WTC11 (cell line): ENCODE data around the gene SEMA7A. TPM values are rescaled to one million over a fixed set of nuclear protein-coding genes. Genes with fewer than 3 reads are reported as not detected.

Source experiments
- ATAC-seq: fragments of 200-7000 bp; cut with Tn5 transposase; 2 replicates; pipeline ENCODE4 v1.10.0; 2021; ENCODE audit warnings: mild to moderate bottlenecking, moderate library complexity
- CTCF ChIA-PET: fragments of 300-600 bp; sonication (Branson Sonifier 250); formaldehyde crosslinking; loops from one replicate; lab custom pipeline; 2021; ENCODE audit warnings: antibody characterized with exemption; lab: Charles Lee
- POLR2A ChIA-PET: fragments of 350-600 bp; sonication (Branson Sonifier 250); formaldehyde crosslinking; loops from one replicate; lab custom pipeline; 2021; ENCODE audit warnings: antibody characterized with exemption; lab: Charles Lee
- DNase-seq: peaks from one replicate; pipeline ENCODE4 v3.0.0; 2021; ENCODE audit warnings: low spot score
- H3K27ac Mint-ChIP-seq: 2 replicates; pipeline ENCODE4 v1.8.0; 2021; ENCODE audit warnings: mixed read lengths
- H3K27me3 Mint-ChIP-seq: 2 replicates; pipeline ENCODE4 v1.8.0; 2021; ENCODE audit warnings: low read depth, mild to moderate bottlenecking, moderate library complexity, mixed read lengths
- H3K36me3 Mint-ChIP-seq: 2 replicates; pipeline ENCODE4 v1.8.0; 2021; ENCODE audit warnings: mixed read lengths
- H3K4me1 Mint-ChIP-seq: 2 replicates; pipeline ENCODE4 v1.8.0; 2022; ENCODE audit warnings: mixed read lengths
- H3K4me3 Mint-ChIP-seq: 2 replicates; pipeline ENCODE4 v1.8.0; 2021; ENCODE audit warnings: mild to moderate bottlenecking, moderate library complexity, mixed read lengths
- H3K9me3 Mint-ChIP-seq: 2 replicates; pipeline ENCODE4 v1.8.0; 2021; ENCODE audit warnings: mixed read lengths
- CBFB ChIP-seq: sonication (generic); formaldehyde crosslinking; IDR thresholded peaks from 2 replicates; pipeline ENCODE4 v1.8.1; 2022; ENCODE audit warnings: mild to moderate bottlenecking, low read depth, missing genetic modification reagents
- ELF4 ChIP-seq: sonication (generic); formaldehyde crosslinking; IDR thresholded peaks from 2 replicates; pipeline ENCODE4 v1.8.1; 2022; ENCODE audit warnings: low read depth, mild to moderate bottlenecking, moderate library complexity, missing genetic modification reagents
- FOXJ3 ChIP-seq: sonication (generic); formaldehyde crosslinking; IDR thresholded peaks from 2 replicates; pipeline ENCODE4 v1.9.0; 2021; ENCODE audit warnings: missing genetic modification reagents, mild to moderate bottlenecking, borderline replicate concordance
- GABPB1 ChIP-seq: sonication (generic); formaldehyde crosslinking; IDR thresholded peaks from 2 replicates; pipeline ENCODE4 v1.8.1; 2023; ENCODE audit warnings: mild to moderate bottlenecking, missing genetic modification reagents
- IRF2 ChIP-seq: sonication (generic); formaldehyde crosslinking; IDR thresholded peaks from 2 replicates; pipeline ENCODE4 v1.8.0; 2022; ENCODE audit warnings: low read depth, missing genetic modification reagents, borderline replicate concordance
- MYBL2 ChIP-seq: sonication (generic); formaldehyde crosslinking; IDR thresholded peaks from 2 replicates; pipeline ENCODE4 v1.8.1; 2023; ENCODE audit warnings: mild to moderate bottlenecking, moderate library complexity, missing genetic modification reagents
- NFYB ChIP-seq: sonication (generic); formaldehyde crosslinking; conservative IDR thresholded peaks from 2 replicates; pipeline ENCODE4 v1.8.0; 2022; ENCODE audit warnings: low read depth, missing genetic modification reagents
- OVOL2 ChIP-seq: fragments of 250-450 bp; sonication (Bioruptor Pico); IDR thresholded peaks from 2 replicates; pipeline ENCODE4 v1.9.0; 2021; ENCODE audit warnings: mild to moderate bottlenecking, borderline replicate concordance
- SMAD3 ChIP-seq: sonication (generic); formaldehyde crosslinking; IDR thresholded peaks from 2 replicates; pipeline ENCODE4 v1.8.0; 2022; ENCODE audit warnings: missing genetic modification reagents, mild to moderate bottlenecking, borderline replicate concordance
- ZNF138 ChIP-seq: sonication (generic); formaldehyde crosslinking; conservative IDR thresholded peaks from 2 replicates; pipeline ENCODE4 v1.8.1; 2022; ENCODE audit warnings: mild to moderate bottlenecking, moderate library complexity, missing genetic modification reagents
- ZNF219 ChIP-seq: sonication (generic); formaldehyde crosslinking; IDR thresholded peaks from 2 replicates; pipeline ENCODE4 v1.8.0; 2023; ENCODE audit warnings: missing genetic modification reagents, mild to moderate bottlenecking, borderline replicate concordance
- ZNF232 ChIP-seq: sonication (generic); formaldehyde crosslinking; IDR thresholded peaks from 2 replicates; pipeline ENCODE4 v1.8.0; 2022; ENCODE audit warnings: mild to moderate bottlenecking, missing genetic modification reagents
- ZNF263 ChIP-seq: sonication (generic); formaldehyde crosslinking; IDR thresholded peaks from 2 replicates; pipeline ENCODE4 v1.8.1; 2022; ENCODE audit warnings: low read depth, mild to moderate bottlenecking, moderate library complexity, missing genetic modification reagents
- total RNA-seq: library from RNA; stranded (reverse); gene quantifications from 3 replicates; pipeline ENCODE4 v1.2.3, GENCODE V29; 2021
- TF ChIP-seq, protein P1 (sequence below): fragments of 200-600 bp; IDR thresholded peaks from 2 replicates; pipeline ENCODE4 v1.8.0; 2022; ENCODE audit warnings: antibody characterized with exemption
- TF ChIP-seq, protein P2 (sequence below): sonication (generic); formaldehyde crosslinking; IDR thresholded peaks from 2 replicates; pipeline ENCODE4 v1.8.1; 2023; ENCODE audit warnings: mild to moderate bottlenecking, missing genetic modification reagents
- TF ChIP-seq, protein P3 (sequence below): sonication (generic); formaldehyde crosslinking; IDR thresholded peaks from 2 replicates; pipeline ENCODE4 v1.8.1; 2023; ENCODE audit warnings: mild to moderate bottlenecking, moderate library complexity, missing genetic modification reagents
- TF ChIP-seq, protein P4 (sequence below): sonication (generic); formaldehyde crosslinking; conservative IDR thresholded peaks from 2 replicates; pipeline ENCODE4 v1.8.1; 2022; ENCODE audit warnings: mild to moderate bottlenecking, missing genetic modification reagents
- TF ChIP-seq, protein P5 (sequence below): fragments of 250-450 bp; sonication (Bioruptor Pico); IDR thresholded peaks from 2 replicates; pipeline ENCODE4 v1.9.0; 2021; ENCODE audit warnings: moderate library complexity, mild to moderate bottlenecking, inconsistent platforms, borderline replicate concordance
- TF ChIP-seq, protein P6 (sequence below): fragments of 250-450 bp; sonication (Bioruptor Pico); IDR thresholded peaks from 2 replicates; pipeline ENCODE4 v2.1.2; 2022; ENCODE audit warnings: mild to moderate bottlenecking, moderate library complexity
- TF ChIP-seq, protein P7 (sequence below): sonication (generic); formaldehyde crosslinking; IDR thresholded peaks from 2 replicates; pipeline ENCODE4 v1.8.1; 2022; ENCODE audit warnings: mild to moderate bottlenecking, missing genetic modification reagents, moderate library complexity, borderline replicate concordance
- TF ChIP-seq, protein P8 (sequence below): sonication (generic); formaldehyde crosslinking; IDR thresholded peaks from 2 replicates; pipeline ENCODE4 v1.8.1; 2023; ENCODE audit warnings: mild to moderate bottlenecking, missing genetic modification reagents, moderate library complexity

SEMA7A gene
- total RNA-seq, 1 experiment from 2014 or later = 17.9 TPM

DNA sequence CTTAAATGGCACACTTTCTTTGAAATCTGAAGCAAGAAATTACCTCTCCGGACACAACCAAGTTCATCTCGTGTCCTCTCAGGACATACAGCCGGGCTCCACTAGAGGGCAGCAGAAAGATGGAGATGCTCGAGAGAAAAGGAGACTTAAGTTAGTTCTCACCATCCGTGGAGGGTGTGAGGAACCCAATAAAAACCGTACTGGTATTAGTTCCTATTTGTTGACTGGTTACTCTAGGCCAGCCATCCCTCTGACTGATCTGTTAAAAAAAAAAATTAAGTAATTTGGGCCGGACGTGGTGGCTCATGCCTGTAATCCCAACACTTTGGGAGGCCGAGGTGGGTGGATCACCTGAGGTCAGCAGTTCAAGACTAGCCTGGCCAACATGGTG lies 58.5 kb downstream of the SEMA7A start:
- no peaks in the 10 kb centered on the region; the same call in 1 of the 2 replicates for H3K27me3 Mint-ChIP-seq
- ChIA-PET POLR2A (no interaction called here), CTCF (interaction anchor here (1.0 to 3.8 kb wide), 10 partner anchors 18 to 402 kb away, joined by 3 to 36 read pairs (median 4); partner anchors contain the start of gene UBL7)
- peak; percentile 88 for DNase-seq
- H3K4me1 Mint-ChIP-seq = peaks cover 19% of the 10 kb centered on the region
- 0 out of 2 replicates have a peak, but pooled peaks have one; percentile 4 for ATAC-seq
- 0 out of 2 replicates have a peak overlapping the region, but pooled peaks have one; percentile 21 for H3K27ac Mint-ChIP-seq
- TF ChIP-seq NFYB (CRISPR knock-in tag) = no peak
- TF ChIP-seq, protein P1, sequence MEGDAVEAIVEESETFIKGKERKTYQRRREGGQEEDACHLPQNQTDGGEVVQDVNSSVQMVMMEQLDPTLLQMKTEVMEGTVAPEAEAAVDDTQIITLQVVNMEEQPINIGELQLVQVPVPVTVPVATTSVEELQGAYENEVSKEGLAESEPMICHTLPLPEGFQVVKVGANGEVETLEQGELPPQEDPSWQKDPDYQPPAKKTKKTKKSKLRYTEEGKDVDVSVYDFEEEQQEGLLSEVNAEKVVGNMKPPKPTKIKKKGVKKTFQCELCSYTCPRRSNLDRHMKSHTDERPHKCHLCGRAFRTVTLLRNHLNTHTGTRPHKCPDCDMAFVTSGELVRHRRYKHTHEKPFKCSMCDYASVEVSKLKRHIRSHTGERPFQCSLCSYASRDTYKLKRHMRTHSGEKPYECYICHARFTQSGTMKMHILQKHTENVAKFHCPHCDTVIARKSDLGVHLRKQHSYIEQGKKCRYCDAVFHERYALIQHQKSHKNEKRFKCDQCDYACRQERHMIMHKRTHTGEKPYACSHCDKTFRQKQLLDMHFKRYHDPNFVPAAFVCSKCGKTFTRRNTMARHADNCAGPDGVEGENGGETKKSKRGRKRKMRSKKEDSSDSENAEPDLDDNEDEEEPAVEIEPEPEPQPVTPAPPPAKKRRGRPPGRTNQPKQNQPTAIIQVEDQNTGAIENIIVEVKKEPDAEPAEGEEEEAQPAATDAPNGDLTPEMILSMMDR = peak; percentile 74
- H3K36me3 Mint-ChIP-seq = no peaks in the 10 kb centered on the region
- H3K4me3 Mint-ChIP-seq = peak overlapping the region; percentile 70
- no peaks in the 10 kb centered on the region for H3K9me3 Mint-ChIP-seq

DNA sequence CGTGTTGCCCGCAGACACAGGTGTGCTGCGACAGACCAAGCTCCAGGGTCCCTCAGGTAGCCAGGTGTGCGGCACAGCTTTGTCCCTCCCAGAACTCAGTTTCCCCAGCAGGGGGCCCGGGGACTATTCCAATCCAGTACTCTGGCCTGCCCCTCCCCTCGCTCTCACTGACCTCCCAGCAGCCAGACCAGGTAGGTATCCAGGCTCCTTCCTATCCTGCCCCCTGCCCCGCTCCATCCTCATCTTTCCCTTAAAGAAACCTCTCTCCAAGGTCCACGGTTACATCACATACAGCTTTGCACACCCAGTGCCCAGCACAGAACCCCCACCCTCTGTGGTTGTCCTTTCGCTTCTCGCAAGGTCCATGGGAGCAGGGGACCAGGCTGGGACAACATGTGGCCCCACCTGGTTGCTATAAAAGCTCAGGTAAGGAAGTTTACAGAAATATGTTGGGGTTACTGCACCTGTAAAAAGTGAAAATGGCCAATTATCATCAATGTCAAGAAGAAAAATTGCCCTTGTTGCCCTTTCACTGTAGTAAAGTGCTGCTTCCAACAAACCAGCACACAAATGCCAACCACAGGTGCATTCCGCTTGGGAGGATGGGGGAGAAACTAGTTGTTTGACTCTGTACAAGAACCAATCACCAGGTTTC lies 59.0 kb downstream of the SEMA7A start:
- Mint-ChIP-seq H3K4me3 (peak overlapping the region; percentile 70), H3K36me3 (no peaks in the 10 kb centered on the region), H3K4me1 (peaks cover 19% of the 10 kb centered on the region), H3K27me3 (no peaks in the 10 kb centered on the region; the same call in 1 of the 2 replicates), H3K9me3 (no peaks in the 10 kb centered on the region), H3K27ac (peak overlapping the region; percentile 63; the same call in 1 of the 2 replicates)
- peak; percentile 88 for DNase-seq
- CTCF ChIA-PET = interaction anchor here (0.5 to 3.8 kb wide), 34 partner anchors 7 to 461 kb away, joined by 3 to 36 read pairs (median 4); partner anchors contain the start of genes CPLX3, PML, SEMA7A and UBL7
- peak; percentile 57 for ATAC-seq
- POLR2A ChIA-PET = interaction anchor here (0.7 to 1.0 kb wide), 2 partner anchors 65 to 386 kb away, joined by 3 to 5 read pairs; no protein-coding TSS in a partner anchor
- no peak for TF ChIP-seq ZNF219 (CRISPR knock-in tag)
- TF ChIP-seq ZNF263 (CRISPR knock-in tag) = no peak
- TF ChIP-seq SMAD3 (CRISPR knock-in tag) = peak; percentile 47; the same call in 1 of the 2 replicates
- no peak for TF ChIP-seq FOXJ3 (CRISPR knock-in tag)
- no peak for TF ChIP-seq GABPB1 (CRISPR knock-in tag)
- no peak for TF ChIP-seq IRF2
- TF ChIP-seq, protein P2, sequence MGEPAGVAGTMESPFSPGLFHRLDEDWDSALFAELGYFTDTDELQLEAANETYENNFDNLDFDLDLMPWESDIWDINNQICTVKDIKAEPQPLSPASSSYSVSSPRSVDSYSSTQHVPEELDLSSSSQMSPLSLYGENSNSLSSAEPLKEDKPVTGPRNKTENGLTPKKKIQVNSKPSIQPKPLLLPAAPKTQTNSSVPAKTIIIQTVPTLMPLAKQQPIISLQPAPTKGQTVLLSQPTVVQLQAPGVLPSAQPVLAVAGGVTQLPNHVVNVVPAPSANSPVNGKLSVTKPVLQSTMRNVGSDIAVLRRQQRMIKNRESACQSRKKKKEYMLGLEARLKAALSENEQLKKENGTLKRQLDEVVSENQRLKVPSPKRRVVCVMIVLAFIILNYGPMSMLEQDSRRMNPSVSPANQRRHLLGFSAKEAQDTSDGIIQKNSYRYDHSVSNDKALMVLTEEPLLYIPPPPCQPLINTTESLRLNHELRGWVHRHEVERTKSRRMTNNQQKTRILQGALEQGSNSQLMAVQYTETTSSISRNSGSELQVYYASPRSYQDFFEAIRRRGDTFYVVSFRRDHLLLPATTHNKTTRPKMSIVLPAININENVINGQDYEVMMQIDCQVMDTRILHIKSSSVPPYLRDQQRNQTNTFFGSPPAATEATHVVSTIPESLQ (CRISPR knock-in tag) = no peak
- no peak for TF ChIP-seq ELF4 (CRISPR knock-in tag)
- TF ChIP-seq, protein P3, sequence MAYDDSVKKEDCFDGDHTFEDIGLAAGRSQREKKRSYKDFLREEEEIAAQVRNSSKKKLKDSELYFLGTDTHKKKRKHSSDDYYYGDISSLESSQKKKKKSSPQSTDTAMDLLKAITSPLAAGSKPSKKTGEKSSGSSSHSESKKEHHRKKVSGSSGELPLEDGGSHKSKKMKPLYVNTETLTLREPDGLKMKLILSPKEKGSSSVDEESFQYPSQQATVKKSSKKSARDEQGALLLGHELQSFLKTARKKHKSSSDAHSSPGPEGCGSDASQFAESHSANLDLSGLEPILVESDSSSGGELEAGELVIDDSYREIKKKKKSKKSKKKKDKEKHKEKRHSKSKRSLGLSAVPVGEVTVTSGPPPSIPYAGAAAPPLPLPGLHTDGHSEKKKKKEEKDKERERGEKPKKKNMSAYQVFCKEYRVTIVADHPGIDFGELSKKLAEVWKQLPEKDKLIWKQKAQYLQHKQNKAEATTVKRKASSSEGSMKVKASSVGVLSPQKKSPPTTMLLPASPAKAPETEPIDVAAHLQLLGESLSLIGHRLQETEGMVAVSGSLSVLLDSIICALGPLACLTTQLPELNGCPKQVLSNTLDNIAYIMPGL (CRISPR knock-in tag) = no peak
- TF ChIP-seq CBFB (CRISPR knock-in tag) = no peak
- TF ChIP-seq, protein P4, sequence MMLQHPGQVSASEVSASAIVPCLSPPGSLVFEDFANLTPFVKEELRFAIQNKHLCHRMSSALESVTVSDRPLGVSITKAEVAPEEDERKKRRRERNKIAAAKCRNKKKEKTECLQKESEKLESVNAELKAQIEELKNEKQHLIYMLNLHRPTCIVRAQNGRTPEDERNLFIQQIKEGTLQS (CRISPR knock-in tag) = no peak
- TF ChIP-seq ZNF138 (CRISPR knock-in tag) = no peak
- TF ChIP-seq MYBL2 (CRISPR knock-in tag) = no peak
- TF ChIP-seq ZNF232 (CRISPR knock-in tag) = 0 out of 2 replicates have a peak, but pooled peaks have one; percentile 68
- TF ChIP-seq, protein P5, sequence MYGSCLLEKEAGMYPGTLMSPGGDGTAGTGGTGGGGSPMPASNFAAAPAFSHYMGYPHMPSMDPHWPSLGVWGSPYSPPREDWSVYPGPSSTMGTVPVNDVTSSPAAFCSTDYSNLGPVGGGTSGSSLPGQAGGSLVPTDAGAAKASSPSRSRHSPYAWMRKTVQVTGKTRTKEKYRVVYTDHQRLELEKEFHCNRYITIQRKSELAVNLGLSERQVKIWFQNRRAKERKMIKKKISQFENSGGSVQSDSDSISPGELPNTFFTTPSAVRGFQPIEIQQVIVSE (CRISPR knock-in tag) = no peak
- no peak for TF ChIP-seq OVOL2 (CRISPR knock-in tag)
- TF ChIP-seq, protein P6, sequence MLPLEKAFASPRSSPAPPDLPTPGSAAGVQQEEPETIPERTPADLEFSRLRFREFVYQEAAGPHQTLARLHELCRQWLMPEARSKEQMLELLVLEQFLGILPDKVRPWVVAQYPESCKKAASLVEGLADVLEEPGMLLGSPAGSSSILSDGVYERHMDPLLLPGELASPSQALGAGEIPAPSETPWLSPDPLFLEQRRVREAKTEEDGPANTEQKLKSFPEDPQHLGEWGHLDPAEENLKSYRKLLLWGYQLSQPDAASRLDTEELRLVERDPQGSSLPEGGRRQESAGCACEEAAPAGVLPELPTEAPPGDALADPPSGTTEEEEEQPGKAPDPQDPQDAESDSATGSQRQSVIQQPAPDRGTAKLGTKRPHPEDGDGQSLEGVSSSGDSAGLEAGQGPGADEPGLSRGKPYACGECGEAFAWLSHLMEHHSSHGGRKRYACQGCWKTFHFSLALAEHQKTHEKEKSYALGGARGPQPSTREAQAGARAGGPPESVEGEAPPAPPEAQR (CRISPR knock-in tag) = no peak
- TF ChIP-seq, protein P7, sequence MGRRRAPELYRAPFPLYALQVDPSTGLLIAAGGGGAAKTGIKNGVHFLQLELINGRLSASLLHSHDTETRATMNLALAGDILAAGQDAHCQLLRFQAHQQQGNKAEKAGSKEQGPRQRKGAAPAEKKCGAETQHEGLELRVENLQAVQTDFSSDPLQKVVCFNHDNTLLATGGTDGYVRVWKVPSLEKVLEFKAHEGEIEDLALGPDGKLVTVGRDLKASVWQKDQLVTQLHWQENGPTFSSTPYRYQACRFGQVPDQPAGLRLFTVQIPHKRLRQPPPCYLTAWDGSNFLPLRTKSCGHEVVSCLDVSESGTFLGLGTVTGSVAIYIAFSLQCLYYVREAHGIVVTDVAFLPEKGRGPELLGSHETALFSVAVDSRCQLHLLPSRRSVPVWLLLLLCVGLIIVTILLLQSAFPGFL = no peak
- TF ChIP-seq, protein P8, sequence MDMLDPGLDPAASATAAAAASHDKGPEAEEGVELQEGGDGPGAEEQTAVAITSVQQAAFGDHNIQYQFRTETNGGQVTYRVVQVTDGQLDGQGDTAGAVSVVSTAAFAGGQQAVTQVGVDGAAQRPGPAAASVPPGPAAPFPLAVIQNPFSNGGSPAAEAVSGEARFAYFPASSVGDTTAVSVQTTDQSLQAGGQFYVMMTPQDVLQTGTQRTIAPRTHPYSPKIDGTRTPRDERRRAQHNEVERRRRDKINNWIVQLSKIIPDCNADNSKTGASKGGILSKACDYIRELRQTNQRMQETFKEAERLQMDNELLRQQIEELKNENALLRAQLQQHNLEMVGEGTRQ = no peak
